Spleen (tissue), 7 donors: ENCODE data around the gene PARVB.

Experiments
- CTCF ChIP-seq, 11 experiments: fragments of 200-600 bp in 7 of 11; fragments of 450-650 bp in 4 of 11; sonication (generic) in 4 of 11; IDR thresholded peaks in 8 of 11; conservative IDR thresholded peaks in 3 of 11; 1 replicate in 7 of 11; 2 replicates in 4 of 11; pipeline versions ENCODE4 v1.4.0 to v1.8.0; 2016 to 2021; ENCODE audit warnings: antibody characterized with exemption in 11 of 11, inconsistent platforms in 4 of 11, mild to moderate bottlenecking in 1 of 11
- POLR2A ChIP-seq, 3 donors: fragments of 450-650 bp; IDR thresholded peaks; one replicate each; pipeline ENCODE4 v1.5.1; 2017; ENCODE audit warnings: antibody characterized with exemption in 3 of 3, mild to moderate bottlenecking in 1 of 3
- POLR2AphosphoS5 ChIP-seq, 3 donors: sonication (generic); formaldehyde crosslinking; IDR thresholded peaks; one replicate each; pipeline ENCODE4 v1.5.1; 2017; ENCODE audit warnings: antibody characterized with exemption in 3 of 3
- donor health status: DM: no; HTN: no; CAD: no; lungs with moderate emphysema.
- donor health status: DM: no; HTN: no; CAD: no.
- donor health status: DM: no; HTN: no; CAD: no.

GRCh38 chr22:44186121-44186510 lies 162.0 kb downstream of the PARVB start:
- TF ChIP-seq POLR2A (IDR thresholded peaks at IDR 0.05) (no peak), CTCF (IDR thresholded peaks at IDR 0.05 in 8 of 11, conservative IDR thresholded peaks at IDR 0.05 in 3 of 11) (no peak), POLR2AphosphoS5 (IDR thresholded peaks at IDR 0.05) (peak in 1 of 3 donors; percentile 8)
